ENCODE data around the gene JAGN1. TPM values are rescaled to one million over a fixed set of nuclear protein-coding genes. Genes with fewer than 3 reads are reported as not detected.
A peak's percentile ranks its signal among the peaks of the same experiment; 100 is the strongest.

JAGN1 gene
- total and polyA plus RNA-seq, 9 of the 15 experiments (the other 6 are each of a cell fraction or from before 2014, with no cell fraction given), result 31.6 to 77.8 (median 40.3) TPM

DNA sequence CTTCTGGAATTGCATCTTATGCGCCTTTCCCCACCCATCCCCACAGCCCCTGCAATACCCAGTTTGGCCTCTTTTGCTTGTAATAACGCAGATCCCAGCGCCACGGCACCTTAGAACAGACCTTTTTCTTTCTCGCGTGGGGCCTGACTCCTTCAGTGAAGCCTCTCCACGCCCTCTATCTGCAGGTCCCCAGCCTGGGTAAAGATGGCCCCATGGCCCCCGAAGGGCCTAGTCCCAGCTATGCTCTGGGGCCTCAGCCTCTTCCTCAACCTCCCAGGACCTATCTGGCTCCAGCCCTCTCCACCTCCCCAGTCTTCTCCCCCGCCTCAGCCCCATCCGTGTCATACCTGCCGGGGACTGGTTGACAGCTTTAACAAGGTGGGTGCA lies 43.8 kb downstream of the JAGN1 start (continued):
- TF ChIP-seq, protein P1, sequence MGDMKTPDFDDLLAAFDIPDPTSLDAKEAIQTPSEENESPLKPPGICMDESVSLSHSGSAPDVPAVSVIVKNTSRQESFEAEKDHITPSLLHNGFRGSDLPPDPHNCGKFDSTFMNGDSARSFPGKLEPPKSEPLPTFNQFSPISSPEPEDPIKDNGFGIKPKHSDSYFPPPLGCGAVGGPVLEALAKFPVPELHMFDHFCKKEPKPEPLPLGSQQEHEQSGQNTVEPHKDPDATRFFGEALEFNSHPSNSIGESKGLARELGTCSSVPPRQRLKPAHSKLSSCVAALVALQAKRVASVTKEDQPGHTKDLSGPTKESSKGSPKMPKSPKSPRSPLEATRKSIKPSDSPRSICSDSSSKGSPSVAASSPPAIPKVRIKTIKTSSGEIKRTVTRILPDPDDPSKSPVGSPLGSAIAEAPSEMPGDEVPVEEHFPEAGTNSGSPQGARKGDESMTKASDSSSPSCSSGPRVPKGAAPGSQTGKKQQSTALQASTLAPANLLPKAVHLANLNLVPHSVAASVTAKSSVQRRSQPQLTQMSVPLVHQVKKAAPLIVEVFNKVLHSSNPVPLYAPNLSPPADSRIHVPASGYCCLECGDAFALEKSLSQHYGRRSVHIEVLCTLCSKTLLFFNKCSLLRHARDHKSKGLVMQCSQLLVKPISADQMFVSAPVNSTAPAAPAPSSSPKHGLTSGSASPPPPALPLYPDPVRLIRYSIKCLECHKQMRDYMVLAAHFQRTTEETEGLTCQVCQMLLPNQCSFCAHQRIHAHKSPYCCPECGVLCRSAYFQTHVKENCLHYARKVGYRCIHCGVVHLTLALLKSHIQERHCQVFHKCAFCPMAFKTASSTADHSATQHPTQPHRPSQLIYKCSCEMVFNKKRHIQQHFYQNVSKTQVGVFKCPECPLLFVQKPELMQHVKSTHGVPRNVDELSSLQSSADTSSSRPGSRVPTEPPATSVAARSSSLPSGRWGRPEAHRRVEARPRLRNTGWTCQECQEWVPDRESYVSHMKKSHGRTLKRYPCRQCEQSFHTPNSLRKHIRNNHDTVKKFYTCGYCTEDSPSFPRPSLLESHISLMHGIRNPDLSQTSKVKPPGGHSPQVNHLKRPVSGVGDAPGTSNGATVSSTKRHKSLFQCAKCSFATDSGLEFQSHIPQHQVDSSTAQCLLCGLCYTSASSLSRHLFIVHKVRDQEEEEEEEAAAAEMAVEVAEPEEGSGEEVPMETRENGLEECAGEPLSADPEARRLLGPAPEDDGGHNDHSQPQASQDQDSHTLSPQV (IDR thresholded peaks at IDR 0.05), result 0 out of 2 replicates have a peak, but pooled peaks have one; percentile 20
- TF ChIP-seq LCOR (CRISPR knock-in tag; IDR thresholded peaks at IDR 0.05), result no peak
- no peak for TF ChIP-seq ZNF561 (CRISPR knock-in tag; conservative IDR thresholded peaks at IDR 0.05)
- TF ChIP-seq ZNF507 (tag; conservative IDR thresholded peaks at IDR 0.05), result no peak
- no peak for TF ChIP-seq POLR2H (tag; IDR thresholded peaks at IDR 0.05; ENCODE audit: low read depth)
- no peak for TF ChIP-seq FOXJ3 (CRISPR knock-in tag; IDR thresholded peaks at IDR 0.05)
- TF ChIP-seq PURB (CRISPR knock-in tag; IDR thresholded peaks at IDR 0.05; ENCODE audit: low read depth), result no peak
- TF ChIP-seq CBFA2T3 (IDR thresholded peaks at IDR 0.05), result no peak
- no peak for TF ChIP-seq HMG20A (CRISPR knock-in tag; conservative IDR thresholded peaks at IDR 0.05)
- TF ChIP-seq ZNF717 (CRISPR knock-in tag; IDR thresholded peaks at IDR 0.05), result no peak
- TF ChIP-seq SAFB2 (IDR thresholded peaks at IDR 0.05; ENCODE audit: borderline replicate concordance, low read depth, low read length, severe bottlenecking), result no peak
- TF ChIP-seq, protein P2, sequence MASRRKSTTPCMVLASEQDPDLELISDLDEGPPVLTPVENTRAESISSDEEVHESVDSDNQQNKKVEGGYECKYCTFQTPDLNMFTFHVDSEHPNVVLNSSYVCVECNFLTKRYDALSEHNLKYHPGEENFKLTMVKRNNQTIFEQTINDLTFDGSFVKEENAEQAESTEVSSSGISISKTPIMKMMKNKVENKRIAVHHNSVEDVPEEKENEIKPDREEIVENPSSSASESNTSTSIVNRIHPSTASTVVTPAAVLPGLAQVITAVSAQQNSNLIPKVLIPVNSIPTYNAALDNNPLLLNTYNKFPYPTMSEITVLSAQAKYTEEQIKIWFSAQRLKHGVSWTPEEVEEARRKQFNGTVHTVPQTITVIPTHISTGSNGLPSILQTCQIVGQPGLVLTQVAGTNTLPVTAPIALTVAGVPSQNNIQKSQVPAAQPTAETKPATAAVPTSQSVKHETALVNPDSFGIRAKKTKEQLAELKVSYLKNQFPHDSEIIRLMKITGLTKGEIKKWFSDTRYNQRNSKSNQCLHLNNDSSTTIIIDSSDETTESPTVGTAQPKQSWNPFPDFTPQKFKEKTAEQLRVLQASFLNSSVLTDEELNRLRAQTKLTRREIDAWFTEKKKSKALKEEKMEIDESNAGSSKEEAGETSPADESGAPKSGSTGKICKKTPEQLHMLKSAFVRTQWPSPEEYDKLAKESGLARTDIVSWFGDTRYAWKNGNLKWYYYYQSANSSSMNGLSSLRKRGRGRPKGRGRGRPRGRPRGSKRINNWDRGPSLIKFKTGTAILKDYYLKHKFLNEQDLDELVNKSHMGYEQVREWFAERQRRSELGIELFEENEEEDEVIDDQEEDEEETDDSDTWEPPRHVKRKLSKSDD (conservative IDR thresholded peaks at IDR 0.05; ENCODE audit: low read length), result no peak
- TF ChIP-seq NCOA6 (IDR thresholded peaks at IDR 0.05), result no peak
- TF ChIP-seq AFF4 (CRISPR knock-in tag; IDR thresholded peaks at IDR 0.05), result no peak
- TF ChIP-seq ZNF121 (CRISPR knock-in tag; conservative IDR thresholded peaks at IDR 0.05), result no peak
- TF ChIP-seq NR3C1 (CRISPR knock-in tag; IDR thresholded peaks at IDR 0.05), result no peak
- TF ChIP-seq, protein P3, sequence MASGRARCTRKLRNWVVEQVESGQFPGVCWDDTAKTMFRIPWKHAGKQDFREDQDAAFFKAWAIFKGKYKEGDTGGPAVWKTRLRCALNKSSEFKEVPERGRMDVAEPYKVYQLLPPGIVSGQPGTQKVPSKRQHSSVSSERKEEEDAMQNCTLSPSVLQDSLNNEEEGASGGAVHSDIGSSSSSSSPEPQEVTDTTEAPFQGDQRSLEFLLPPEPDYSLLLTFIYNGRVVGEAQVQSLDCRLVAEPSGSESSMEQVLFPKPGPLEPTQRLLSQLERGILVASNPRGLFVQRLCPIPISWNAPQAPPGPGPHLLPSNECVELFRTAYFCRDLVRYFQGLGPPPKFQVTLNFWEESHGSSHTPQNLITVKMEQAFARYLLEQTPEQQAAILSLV (tag; IDR thresholded peaks at IDR 0.05), result no peak

All from K562 (cell line).